GM23338 (cell line): ENCODE data around the gene NUBPL. TPM values are rescaled to one million over a fixed set of nuclear protein-coding genes. Genes with fewer than 3 reads are reported as not detected.

Source experiments
- ATAC-seq: fragments of 200-7000 bp; cut with Tn5 transposase; 3 replicates; pipeline ENCODE4 v1.9.1; 2020
- DNase-seq: peaks from one replicate; pipeline ENCODE4 v3.0.0-alpha.2; 2015; ENCODE audit warnings: low spot score
- H2AFZ ChIP-seq: fragments of 200-600 bp; sonication (generic); 2 replicates; pipeline ENCODE4 v1.8.0; 2016; ENCODE audit warnings: antibody characterized with exemption, mild to moderate bottlenecking, moderate library complexity
- H3F3A ChIP-seq: fragments of 200-600 bp; sonication (generic); replicated peaks from 2 replicates; pipeline ENCODE4 v1.8.0; 2017; ENCODE audit warnings: antibody characterized with exemption, mixed run types, low read depth
- H3K27ac ChIP-seq: fragments of 200-600 bp; sonication (generic); 2 replicates; pipeline ENCODE4 v1.6.1; 2016; ENCODE audit warnings: low read depth
- H3K27me3 ChIP-seq: fragments of 200-600 bp; sonication (generic); 2 replicates; pipeline ENCODE4 v1.8.0; 2016; ENCODE audit warnings: mild to moderate bottlenecking, mixed run types, moderate library complexity; ENCODE audit not compliant: insufficient read depth
- H3K36me3 ChIP-seq: fragments of 200-600 bp; sonication (generic); 2 replicates; pipeline ENCODE4 v1.8.0; 2016; ENCODE audit warnings: mild to moderate bottlenecking; ENCODE audit not compliant: insufficient read depth
- H3K4me1 ChIP-seq: fragments of 200-600 bp; sonication (generic); 2 replicates; pipeline ENCODE4 v1.8.0; 2016; ENCODE audit warnings: mild to moderate bottlenecking, moderate library complexity; ENCODE audit not compliant: insufficient read depth
- H3K4me2 ChIP-seq: fragments of 200-600 bp; sonication (generic); 2 replicates; pipeline ENCODE4 v1.7.1; 2017; ENCODE audit warnings: mixed run types
- H3K4me3 ChIP-seq: fragments of 200-600 bp; sonication (generic); 2 replicates; pipeline ENCODE4 v1.6.1; 2016; ENCODE audit warnings: mixed run types
- H3K79me2 ChIP-seq: fragments of 200-600 bp; sonication (generic); replicated peaks from 2 replicates; pipeline ENCODE4 v1.8.0; 2017; ENCODE audit warnings: mild to moderate bottlenecking; ENCODE audit not compliant: insufficient read depth
- H3K9me2 ChIP-seq: fragments of 200-600 bp; sonication (generic); 2 replicates; pipeline ENCODE4 v1.8.0; 2017; ENCODE audit not compliant: insufficient read depth
- H4K20me1 ChIP-seq: fragments of 200-600 bp; sonication (generic); replicated peaks from 2 replicates; pipeline ENCODE4 v1.8.0; 2017; ENCODE audit warnings: mild to moderate bottlenecking; ENCODE audit not compliant: insufficient read depth
- H3K27ac Mint-ChIP-seq: 2 replicates; pipeline ENCODE4 v1.8.0; 2020; ENCODE audit warnings: inconsistent platforms, mild to moderate bottlenecking, moderate library complexity, mixed read lengths
- H3K27me3 Mint-ChIP-seq: 3 replicates; pipeline ENCODE4 v1.8.0; 2022; ENCODE audit warnings: low read depth, mild to moderate bottlenecking, moderate library complexity, mixed read lengths, inconsistent platforms; ENCODE audit not compliant: insufficient read depth, poor library complexity
- H3K36me3 Mint-ChIP-seq: 3 replicates; pipeline ENCODE4 v1.8.0; 2021; ENCODE audit warnings: low read depth, mild to moderate bottlenecking, inconsistent platforms, moderate library complexity, mixed read lengths
- H3K4me1 Mint-ChIP-seq: 3 replicates; pipeline ENCODE4 v1.8.0; 2020; ENCODE audit warnings: mild to moderate bottlenecking, inconsistent platforms, mixed read lengths
- H3K4me3 Mint-ChIP-seq: 3 replicates; pipeline ENCODE4 v1.8.0; 2021; ENCODE audit warnings: moderate library complexity, mild to moderate bottlenecking, inconsistent platforms, mixed read lengths
- H3K9me3 Mint-ChIP-seq: 3 replicates; pipeline ENCODE4 v1.8.0; 2020; ENCODE audit warnings: moderate library complexity, mild to moderate bottlenecking, inconsistent platforms, mixed read lengths
- CREB1 ChIP-seq: fragments of 250-450 bp; sonication (Bioruptor Pico); IDR thresholded peaks from 2 replicates; pipeline ENCODE4 v1.5.0; 2020; ENCODE audit warnings: low read depth, mild to moderate bottlenecking, moderate library complexity
- EZH2phosphoT487 ChIP-seq: fragments of 200-600 bp; sonication (generic); IDR thresholded peaks from one replicate; pipeline ENCODE4 v1.8.1; 2018; ENCODE audit warnings: antibody characterized with exemption; ENCODE audit not compliant: unreplicated experiment
- JUNB ChIP-seq: IDR thresholded peaks from one replicate; pipeline ENCODE4 v1.6.1; 2016; ENCODE audit warnings: antibody characterized with exemption; ENCODE audit not compliant: unreplicated experiment
- NANOG ChIP-seq: IDR thresholded peaks from 2 replicates; pipeline ENCODE4 v1.6.1; 2016; ENCODE audit warnings: antibody characterized with exemption, borderline replicate concordance
- POLR2AphosphoS5 ChIP-seq: IDR thresholded peaks from 2 replicates; pipeline ENCODE4 v1.6.1; 2016; ENCODE audit warnings: antibody characterized with exemption, low read depth
- STAT1 ChIP-seq: IDR thresholded peaks from one replicate; pipeline ENCODE4 v1.6.1; 2016; ENCODE audit warnings: antibody characterized with exemption; ENCODE audit not compliant: unreplicated experiment
- ZNF331 ChIP-seq: fragments of 250-450 bp; sonication (Bioruptor Pico); IDR thresholded peaks from 2 replicates; pipeline ENCODE4 v1.5.0; 2020; ENCODE audit warnings: low read depth, mild to moderate bottlenecking, moderate library complexity
- polyA plus RNA-seq: library from polyadenylated mRNA; unstranded; fragments of >200 nt; fragmentation: Nextera tagmentation; extraction: Ambion mirVana; gene quantifications from 2 replicates; pipeline ENCODE4 v1.2.1, GENCODE V29; 2016
- total RNA-seq: library from RNA; depleted of rRNA; stranded (reverse); fragments of >200 nt; shearing (Covaris generic); gene quantifications from 2 replicates; pipeline ENCODE4 v1.2.3, GENCODE V29; 2014
- TF ChIP-seq, protein P1 (sequence below), 2 experiments: fragments of 200-600 bp in 1 of 2; sonication (generic) in 1 of 2; conservative IDR thresholded peaks; 2 replicates each; pipeline versions ENCODE4 v1.5.1 to v1.6.1; 2016 to 2017; ENCODE audit warnings: antibody characterized with exemption in 2 of 2, low read depth in 2 of 2, mild to moderate bottlenecking in 2 of 2, moderate library complexity in 1 of 2
- TF ChIP-seq, protein P2 (sequence below): IDR thresholded peaks from 2 replicates; pipeline ENCODE4 v1.6.1; 2016; ENCODE audit warnings: antibody characterized with exemption

NUBPL gene
- total and polyA plus RNA-seq, 2 experiments from 2014 or later: 6.1 to 20.7 TPM

DNA sequence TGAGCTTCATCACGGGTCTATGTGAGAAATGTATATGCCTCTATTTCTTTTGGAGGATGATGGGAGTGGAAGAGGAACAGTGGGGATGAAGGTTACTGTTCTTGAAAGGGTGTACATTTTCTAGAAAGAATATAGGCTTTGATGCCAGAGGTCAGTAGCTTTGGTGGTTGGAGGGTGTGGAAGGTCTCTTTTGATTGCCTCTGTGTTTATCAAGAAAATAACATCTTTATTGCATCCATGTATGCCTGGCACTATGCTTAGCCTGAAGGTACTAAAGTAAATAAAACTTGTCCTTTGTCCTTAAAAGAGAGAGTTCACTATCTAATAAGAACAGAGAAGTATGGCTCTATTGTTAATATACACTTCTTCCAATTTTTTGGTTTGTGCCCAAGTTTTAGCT lies 201.8 kb downstream of the NUBPL start (continued):
- no peak for TF ChIP-seq POLR2AphosphoS5

DNA sequence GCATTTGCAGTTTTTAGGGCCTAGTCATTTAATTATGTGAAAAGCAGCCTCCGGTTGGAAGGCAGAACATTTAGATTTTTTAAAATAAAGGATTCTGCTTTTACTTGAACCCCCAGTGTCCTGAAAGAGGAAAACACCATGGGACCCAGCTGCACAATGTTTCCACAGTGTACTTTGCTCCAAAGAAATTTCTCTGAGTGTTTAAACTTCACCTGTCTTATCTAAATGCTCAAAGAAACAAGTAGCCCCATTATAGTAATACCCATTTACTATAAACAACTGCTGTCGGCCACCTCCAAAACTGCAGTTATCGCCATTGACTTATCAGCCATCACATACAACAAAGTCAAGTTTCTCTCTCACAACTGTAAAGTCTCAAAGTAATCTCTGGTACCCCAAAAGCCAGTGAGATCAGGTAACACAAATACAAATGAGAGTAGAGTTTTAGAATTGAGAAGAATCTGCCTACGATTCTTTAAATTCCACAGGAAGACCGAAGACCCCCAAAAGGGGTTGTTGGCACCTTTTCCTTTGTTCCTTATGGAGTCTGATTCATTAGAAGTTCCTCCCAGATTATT lies 205.2 kb downstream of the NUBPL start:
- Histone ChIP-seq H3K9me2 (no peaks in the 10 kb centered on the region), H2AFZ (no peak overlapping the region), H3K4me1 (no peaks in the 10 kb centered on the region), H3K36me3 (no peaks in the 10 kb centered on the region), H3K27me3 (no peaks in the 10 kb centered on the region), H3K4me2 (no peak overlapping the region), H3K27ac (no peak overlapping the region), H3F3A (no peaks in the 10 kb centered on the region), H3K4me3 (no peak overlapping the region), H4K20me1 (no peaks in the 10 kb centered on the region), H3K79me2 (no peaks in the 10 kb centered on the region)
- TF ChIP-seq EZH2phosphoT487: no peak
- no peak for TF ChIP-seq CREB1 (CRISPR knock-in tag)
- TF ChIP-seq NANOG: no peak
- no peak for TF ChIP-seq ZNF331 (CRISPR knock-in tag)
- TF ChIP-seq JUNB: no peak
- TF ChIP-seq, protein P1, sequence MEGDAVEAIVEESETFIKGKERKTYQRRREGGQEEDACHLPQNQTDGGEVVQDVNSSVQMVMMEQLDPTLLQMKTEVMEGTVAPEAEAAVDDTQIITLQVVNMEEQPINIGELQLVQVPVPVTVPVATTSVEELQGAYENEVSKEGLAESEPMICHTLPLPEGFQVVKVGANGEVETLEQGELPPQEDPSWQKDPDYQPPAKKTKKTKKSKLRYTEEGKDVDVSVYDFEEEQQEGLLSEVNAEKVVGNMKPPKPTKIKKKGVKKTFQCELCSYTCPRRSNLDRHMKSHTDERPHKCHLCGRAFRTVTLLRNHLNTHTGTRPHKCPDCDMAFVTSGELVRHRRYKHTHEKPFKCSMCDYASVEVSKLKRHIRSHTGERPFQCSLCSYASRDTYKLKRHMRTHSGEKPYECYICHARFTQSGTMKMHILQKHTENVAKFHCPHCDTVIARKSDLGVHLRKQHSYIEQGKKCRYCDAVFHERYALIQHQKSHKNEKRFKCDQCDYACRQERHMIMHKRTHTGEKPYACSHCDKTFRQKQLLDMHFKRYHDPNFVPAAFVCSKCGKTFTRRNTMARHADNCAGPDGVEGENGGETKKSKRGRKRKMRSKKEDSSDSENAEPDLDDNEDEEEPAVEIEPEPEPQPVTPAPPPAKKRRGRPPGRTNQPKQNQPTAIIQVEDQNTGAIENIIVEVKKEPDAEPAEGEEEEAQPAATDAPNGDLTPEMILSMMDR (conservative IDR thresholded peaks at IDR 0.05; ENCODE audit: low read depth in 2 of 2): no peak
- TF ChIP-seq, protein P2, sequence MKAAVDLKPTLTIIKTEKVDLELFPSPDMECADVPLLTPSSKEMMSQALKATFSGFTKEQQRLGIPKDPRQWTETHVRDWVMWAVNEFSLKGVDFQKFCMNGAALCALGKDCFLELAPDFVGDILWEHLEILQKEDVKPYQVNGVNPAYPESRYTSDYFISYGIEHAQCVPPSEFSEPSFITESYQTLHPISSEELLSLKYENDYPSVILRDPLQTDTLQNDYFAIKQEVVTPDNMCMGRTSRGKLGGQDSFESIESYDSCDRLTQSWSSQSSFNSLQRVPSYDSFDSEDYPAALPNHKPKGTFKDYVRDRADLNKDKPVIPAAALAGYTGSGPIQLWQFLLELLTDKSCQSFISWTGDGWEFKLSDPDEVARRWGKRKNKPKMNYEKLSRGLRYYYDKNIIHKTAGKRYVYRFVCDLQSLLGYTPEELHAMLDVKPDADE: no peak
- TF ChIP-seq STAT1: no peak
- Mint-ChIP-seq H3K27ac (no peak overlapping the region), H3K4me3 (no peak overlapping the region), H3K4me1 (peaks cover 2% of the 10 kb centered on the region; the same call in 2 of the 3 replicates), H3K9me3 (no peaks in the 10 kb centered on the region), H3K27me3 (no peaks in the 10 kb centered on the region), H3K36me3 (no peaks in the 10 kb centered on the region)
- ATAC-seq: no peak
- DNase-seq: no peak

DNA sequence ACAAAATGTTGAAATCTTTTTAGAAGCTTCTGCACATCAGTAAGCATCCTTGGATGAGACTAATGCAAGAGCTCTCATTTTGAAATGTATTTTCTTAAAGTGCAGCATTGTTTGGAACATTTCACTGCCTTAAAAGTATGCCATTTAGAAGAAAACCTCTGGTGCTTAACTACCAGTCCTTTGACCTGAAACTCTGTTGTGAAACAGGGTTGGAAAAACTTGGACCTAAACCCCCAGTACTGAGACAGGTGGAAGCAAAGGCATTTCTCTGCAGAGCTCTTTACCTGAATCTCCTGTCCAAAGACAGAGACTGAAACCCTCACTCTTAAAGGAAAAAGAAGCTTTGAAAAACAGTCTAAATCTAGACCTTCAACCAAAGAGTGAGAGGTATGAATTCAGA lies 207.2 kb downstream of the NUBPL start:
- H3K36me3 Mint-ChIP-seq: no peaks in the 10 kb centered on the region
- H3K4me3 ChIP-seq: no peak overlapping the region
- H3K4me1 Mint-ChIP-seq: peaks cover 2% of the 10 kb centered on the region; the same call in 2 of the 3 replicates
- no peak overlapping the region for H3K27ac Mint-ChIP-seq
- no peaks in the 10 kb centered on the region for H3K27me3 ChIP-seq
- no peaks in the 10 kb centered on the region for H3K4me1 ChIP-seq
- no peaks in the 10 kb centered on the region for H3K9me2 ChIP-seq
- H3F3A ChIP-seq: no peaks in the 10 kb centered on the region
- H3K9me3 Mint-ChIP-seq: no peaks in the 10 kb centered on the region
- no peak overlapping the region for H3K27ac ChIP-seq
- H3K79me2 ChIP-seq: no peaks in the 10 kb centered on the region
- H3K27me3 Mint-ChIP-seq: no peaks in the 10 kb centered on the region
- DNase-seq (no peak), ATAC-seq (no peak)
- H3K4me2 ChIP-seq: no peak overlapping the region
- no peak for TF ChIP-seq CREB1 (CRISPR knock-in tag)
- TF ChIP-seq, protein P1 (conservative IDR thresholded peaks at IDR 0.05; ENCODE audit: low read depth in 2 of 2): no peak
- TF ChIP-seq EZH2phosphoT487: no peak
- TF ChIP-seq STAT1: no peak
- TF ChIP-seq NANOG: no peak
- no peaks in the 10 kb centered on the region for H3K36me3 ChIP-seq
- H4K20me1 ChIP-seq: no peaks in the 10 kb centered on the region
- no peak overlapping the region for H3K4me3 Mint-ChIP-seq
- no peak overlapping the region for H2AFZ ChIP-seq
